HuH-7 (cell line): ENCODE results near the gene CXXC1.
"Not testable (repeated sequence)": the region's sequence is repeated elsewhere in the genome, so short reads cannot be mapped to it uniquely, and the experiment has no call there.

ENCODE experiments used
- DNase-seq: peaks from one replicate; pipeline ENCODE4 v3.0.0; 2011; ENCODE audit warnings: low spot score

Gene CXXC1

GRCh38 chr18:50287441-50288347 lies at the start of gene CXXC1:
Gene CXXC1, minus strand, starts transcription at chr18:50287692. Its CDS starts 103 bp downstream, at chr18:50287589.
- DNase-seq: peak; percentile 86

- no peak for DNase-seq
These were observed 47.2 kb upstream of the CXXC1 start for GRCh38 chr18:50334546-50335152.

- DNase-seq: no peak
These were observed 44.2 kb upstream of the CXXC1 start for GRCh38 chr18:50331691-50332090.

- no peak for DNase-seq
These were observed 42.7 kb upstream of the CXXC1 start for GRCh38 chr18:50330176-50330575.

GRCh38 chr18:50327983-50328382 lies 40.5 kb upstream of the CXXC1 start:
- DNase-seq: no peak

GRCh38 chr18:50320719-50321118 lies 33.2 kb upstream of the CXXC1 start:
- no peak for DNase-seq

GRCh38 chr18:50315100-50315871 lies 27.8 kb upstream of the CXXC1 start:
- DNase-seq: no peak

GRCh38 chr18:50313873-50314460 lies 26.5 kb upstream of the CXXC1 start:
- no peak for DNase-seq

- no peak for DNase-seq
These were observed 25.6 kb upstream of the CXXC1 start for GRCh38 chr18:50313031-50313607.

GRCh38 chr18:50312296-50313030 lies 25.0 kb upstream of the CXXC1 start:
- DNase-seq: no peak

- no peak for DNase-seq
These were observed 24.2 kb upstream of the CXXC1 start for GRCh38 chr18:50311650-50312049.

- DNase-seq: no peak
These were observed 22.6 kb upstream of the CXXC1 start for GRCh38 chr18:50310080-50310479.

GRCh38 chr18:50308851-50309250 lies 21.4 kb upstream of the CXXC1 start:
- not testable (repeated sequence) for DNase-seq

- DNase-seq: peak; percentile 89
These were observed 20.4 kb upstream of the CXXC1 start for GRCh38 chr18:50307738-50308470.

GRCh38 chr18:50307400-50307737 lies 19.9 kb upstream of the CXXC1 start:
- DNase-seq: no peak

- no peak for DNase-seq
These were observed 19.5 kb upstream of the CXXC1 start for GRCh38 chr18:50306944-50307343.

- DNase-seq: no peak
These were observed 13.6 kb upstream of the CXXC1 start for GRCh38 chr18:50301074-50301473.

- no peak for DNase-seq
These were observed 12.3 kb upstream of the CXXC1 start for GRCh38 chr18:50299626-50300388.

- no peak for DNase-seq
These were observed 11.2 kb upstream of the CXXC1 start for GRCh38 chr18:50298443-50299284.
